Urothelium cell line (cell line): ENCODE measurements around the gene TTLL6.
"Not testable (repeated sequence)": the region's sequence is repeated elsewhere in the genome, so short reads cannot be mapped to it uniquely, and the experiment has no call there.

ENCODE experiments used
- DNase-seq: peaks from one replicate; pipeline ENCODE4 v3.0.0; 2011; ENCODE audit warnings: low spot score, mixed read lengths
- FAIRE-seq: peaks from 2 replicates; lab custom pipeline; 2011; peaks lifted over from hg19 to GRCh38; lab: Jason Lieb, UNC

TTLL6 gene

GRCh38 chr17:48725288-48726064, 91.6 kb downstream of the TTLL6 start:
- FAIRE-seq (no peak), DNase-seq (no peak)

GRCh38 chr17:48725004-48725287, 92.1 kb downstream of the TTLL6 start:
- DNase-seq (no peak), FAIRE-seq (no peak)

- peak; percentile 60 for DNase-seq
- FAIRE-seq, result no peak
These were observed 92.6 kb downstream of the TTLL6 start for GRCh38 chr17:48724251-48725003.

- no peak for DNase-seq
- no peak for FAIRE-seq
These were observed 93.4 kb downstream of the TTLL6 start for GRCh38 chr17:48723423-48724250.

GRCh38 chr17:48722915-48723422, 94.1 kb downstream of the TTLL6 start, which contains the start of gene PRAC2:
PRAC2 (plus strand) TSS chr17:48723185; CDS start chr17:48724411, 1,226 bp downstream.
- FAIRE-seq (no peak), DNase-seq (no peak)

GRCh38 chr17:48722201-48722907, 94.7 kb downstream of the TTLL6 start, which contains the start of gene PRAC1:
PRAC1 (minus strand) TSS chr17:48722518; CDS start chr17:48722392, 126 bp downstream.
- DNase-seq (no peak), FAIRE-seq (no peak)

GRCh38 chr17:48721009-48721402, 96.0 kb downstream of the TTLL6 start:
- FAIRE-seq (no peak), DNase-seq (no peak)

- DNase-seq (no peak), FAIRE-seq (no peak)
These were observed 96.6 kb downstream of the TTLL6 start for GRCh38 chr17:48720266-48721008.

GRCh38 chr17:48719642-48720265, 97.3 kb downstream of the TTLL6 start:
- FAIRE-seq (no peak), DNase-seq (no peak)

GRCh38 chr17:48718761-48719641, 98.0 kb downstream of the TTLL6 start:
- no peak for FAIRE-seq
- no peak for DNase-seq

GRCh38 chr17:48718227-48718760, 98.7 kb downstream of the TTLL6 start:
- DNase-seq (no peak), FAIRE-seq (no peak)

GRCh38 chr17:48717367-48718226, 99.4 kb downstream of the TTLL6 start:
- no peak for FAIRE-seq
- no peak for DNase-seq

- not testable (repeated sequence) for FAIRE-seq, DNase-seq
These were observed 100.5 kb downstream of the TTLL6 start for GRCh38 chr17:48716549-48716948.

GRCh38 chr17:48715496-48716399, 101.3 kb downstream of the TTLL6 start:
- DNase-seq (no peak), FAIRE-seq (no peak)
